HG03520 (cell line): Measurements from ENCODE around the gene AVPR2.

ENCODE experiments used
- ATAC-seq: cut with Tn5 transposase; IDR thresholded peaks from one replicate; pipeline ENCODE4 v1.9.1; 2021; ENCODE audit warnings: mild to moderate bottlenecking, moderate library complexity; ENCODE audit not compliant: unreplicated experiment

AVPR2 gene

DNA sequence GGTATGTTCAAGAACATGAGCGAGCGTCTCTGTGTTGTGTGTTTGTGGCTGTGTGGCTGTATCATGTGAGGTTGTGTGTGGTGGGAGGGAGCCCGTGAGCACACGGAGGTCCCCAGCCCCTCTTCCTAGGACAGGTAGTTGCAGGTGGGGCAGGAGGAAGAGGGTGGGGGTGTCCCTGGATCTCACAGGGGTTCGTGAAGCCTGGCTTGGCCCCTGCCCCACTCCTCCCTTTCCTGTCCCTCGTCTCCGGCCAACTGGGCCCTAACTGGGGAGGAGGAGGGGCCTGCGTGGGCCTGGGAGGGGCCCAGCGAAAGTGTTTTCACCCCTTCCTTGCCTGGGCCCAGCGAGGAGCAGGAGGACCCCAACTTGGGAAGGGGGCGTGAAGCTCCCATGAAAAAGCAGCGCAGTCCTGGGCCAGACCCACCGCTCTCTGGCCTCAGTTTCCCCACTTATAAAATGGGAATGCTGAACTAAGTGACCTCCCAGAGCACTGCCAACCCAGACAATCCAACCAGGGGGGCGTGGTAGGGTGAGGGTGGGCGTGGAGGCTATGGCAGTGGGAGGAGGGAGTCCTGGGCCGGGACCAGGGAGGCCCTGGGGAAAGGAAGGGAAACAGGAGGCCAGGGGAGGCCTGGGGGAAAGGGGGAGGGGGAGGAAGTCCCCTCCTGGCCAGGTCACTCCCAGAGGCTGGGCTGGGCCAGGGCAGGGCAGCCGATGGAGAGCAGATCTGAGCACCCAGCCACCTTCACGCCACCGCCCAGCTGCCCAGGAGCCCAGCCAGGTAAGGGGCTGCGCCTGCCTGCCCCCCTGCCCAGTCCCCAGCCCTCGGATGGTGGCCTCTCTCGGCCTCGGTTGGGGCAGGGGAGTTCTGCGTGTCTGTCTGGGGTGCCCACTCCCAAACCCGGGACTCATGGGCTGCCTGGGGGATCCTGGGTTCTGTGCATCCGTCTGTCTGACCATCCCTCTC, at the start of gene AVPR2:
Gene AVPR2, plus strand, starts transcription at position 683 of the 967 bp plus-strand sequence. CDS start 473 bp downstream, outside the sequence.
- ATAC-seq, result no peak

DNA sequence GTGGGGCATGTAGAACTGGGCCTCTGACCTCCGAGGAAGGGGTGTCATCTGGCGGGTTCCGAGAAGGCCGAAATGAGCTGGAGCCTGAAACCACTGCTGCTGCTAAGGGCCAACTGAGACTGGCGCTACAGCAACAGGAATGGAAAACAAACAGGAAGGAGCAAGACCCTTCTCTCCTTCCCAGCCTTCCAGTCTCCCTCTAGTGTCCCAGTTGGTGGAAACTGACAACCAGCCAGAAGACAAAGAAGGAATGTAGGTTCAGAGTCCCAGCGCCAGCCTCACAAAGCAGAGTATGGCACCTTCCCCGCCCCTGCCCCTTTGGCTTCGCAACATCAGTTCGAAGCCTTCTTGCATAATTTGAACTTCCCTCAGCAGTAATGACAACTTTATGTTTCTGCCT, 49.8 kb upstream of the AVPR2 start:
- ATAC-seq, result no peak

GRCh38 chrX:153857348-153857903, 47.0 kb upstream of the AVPR2 start:
- ATAC-seq, result no peak

DNA sequence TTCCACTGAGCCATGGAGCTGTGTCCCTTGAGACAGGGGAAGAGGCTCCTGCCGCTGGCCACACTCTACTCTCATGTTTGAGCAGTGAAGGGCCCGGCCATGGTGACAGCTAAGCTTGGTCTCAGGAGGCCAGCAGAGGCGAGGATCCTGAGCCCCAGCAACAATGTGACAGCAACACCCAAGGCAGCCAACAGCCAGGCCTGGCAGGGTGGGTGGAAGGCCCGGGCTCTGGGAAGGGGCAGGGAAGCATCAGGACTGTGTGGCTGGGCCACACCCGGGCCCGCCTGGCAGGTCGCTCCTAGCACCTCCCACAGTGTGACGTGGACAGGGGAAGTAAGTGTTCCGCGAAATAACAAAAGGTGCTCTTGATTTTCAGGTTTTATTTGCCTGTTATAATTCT, 43.3 kb upstream of the AVPR2 start:
- no peak for ATAC-seq

DNA sequence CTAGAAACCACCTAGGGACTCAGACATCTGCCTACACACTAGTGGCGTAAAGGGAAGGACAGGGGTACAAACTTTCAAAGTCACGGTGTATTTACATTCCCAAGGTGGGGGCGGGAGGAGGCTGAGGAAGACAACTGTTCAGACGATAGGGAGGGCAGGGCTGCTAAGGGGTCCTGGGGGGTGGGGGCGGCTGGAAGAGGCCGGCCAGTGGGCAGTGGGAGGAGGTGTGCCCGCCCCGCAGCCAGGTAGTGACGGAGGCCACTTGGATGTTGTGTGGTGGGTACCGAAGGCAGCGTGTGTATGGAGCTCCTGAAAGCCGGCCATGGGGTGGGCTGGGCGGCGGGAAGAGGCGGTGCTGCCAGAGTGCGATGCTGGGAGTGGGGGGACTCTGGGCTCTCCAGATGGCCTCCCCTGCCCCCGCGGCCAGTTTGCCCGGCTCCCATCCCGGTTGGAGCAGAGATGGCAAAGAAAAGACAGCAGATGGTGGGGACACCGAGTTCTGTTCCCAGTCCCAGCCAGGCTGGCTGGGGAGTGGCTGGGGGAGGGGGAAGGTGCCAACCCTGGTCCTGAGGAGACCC, 42.7 kb upstream of the AVPR2 start:
- no peak for ATAC-seq

DNA sequence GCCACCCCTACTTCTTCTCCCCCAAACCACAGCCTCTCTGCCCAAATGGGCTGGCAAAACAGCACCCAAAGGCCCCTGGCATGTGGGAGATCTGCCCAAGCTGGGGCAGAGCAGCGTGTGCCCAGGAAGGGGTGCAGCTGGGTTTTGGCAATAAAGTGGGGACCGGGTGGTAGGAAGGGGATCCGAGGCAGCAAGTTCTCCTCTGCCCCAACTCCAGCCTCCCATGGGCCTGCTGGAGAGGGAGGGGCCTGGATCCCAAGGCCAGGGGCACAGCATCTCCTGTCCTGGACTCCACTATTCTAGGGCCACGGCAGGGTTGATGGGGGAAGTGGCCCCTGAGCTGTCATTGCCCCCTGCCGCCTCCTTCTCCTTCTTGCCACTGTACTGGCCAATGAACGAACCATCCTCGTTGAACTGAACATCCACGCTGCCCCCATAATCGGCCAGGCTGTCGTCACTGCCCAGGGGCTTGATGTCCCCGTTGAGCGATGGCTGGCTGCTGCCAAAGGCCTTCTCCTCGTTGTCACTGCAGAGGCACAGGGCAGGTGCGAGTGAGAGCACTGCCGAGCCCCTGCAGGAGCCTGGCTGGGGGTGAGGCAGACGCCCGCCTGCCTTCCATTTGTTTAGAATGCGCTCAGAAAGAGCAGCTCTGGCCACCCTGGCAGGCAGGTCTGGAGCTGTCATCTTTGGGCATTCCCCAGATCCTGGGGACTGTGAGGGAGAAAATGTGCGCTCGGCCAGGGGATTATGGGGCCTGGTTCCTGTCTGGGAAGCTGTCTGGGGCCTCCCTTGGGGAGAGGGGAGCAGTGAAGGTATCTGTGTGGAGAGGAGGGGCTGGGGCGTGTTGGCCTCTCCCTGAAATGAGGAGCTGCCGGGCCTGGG, 41.9 kb upstream of the AVPR2 start:
- ATAC-seq, result no peak

DNA sequence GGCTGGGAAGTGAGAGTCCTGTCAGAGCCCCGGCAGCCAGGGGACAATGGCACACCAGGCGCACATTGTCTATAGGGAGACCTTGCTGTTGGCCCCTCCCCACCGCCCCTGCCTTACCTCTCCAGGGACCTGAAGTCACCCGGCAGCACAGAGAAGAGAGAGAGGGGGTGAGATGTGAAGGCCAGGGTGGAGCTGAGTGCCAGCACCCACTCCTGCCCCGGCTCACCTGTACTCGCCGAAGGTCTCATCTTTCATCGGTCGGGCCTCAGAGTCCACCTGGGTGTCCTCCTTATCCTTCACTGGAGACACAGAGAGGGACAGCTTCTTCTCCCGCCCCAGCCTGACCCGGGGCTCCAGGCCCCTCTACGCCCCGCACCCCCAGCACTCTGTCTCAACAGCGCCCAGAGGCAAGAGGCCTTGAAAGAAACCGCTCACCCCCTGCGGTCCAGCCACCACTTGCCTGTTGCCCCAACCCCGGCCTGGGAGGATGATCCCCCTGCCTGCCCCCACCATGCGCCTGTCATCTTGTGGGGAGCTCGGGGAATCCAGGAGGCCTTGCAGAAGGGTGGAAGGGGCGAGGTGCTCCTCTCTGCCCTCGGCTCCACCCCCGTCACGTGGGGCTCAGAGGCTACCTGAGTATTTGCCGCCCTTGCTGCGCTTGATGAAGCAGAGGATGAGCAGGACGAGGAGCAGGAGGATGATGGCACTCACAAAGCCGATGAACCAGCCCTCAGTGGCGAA, 41.1 kb upstream of the AVPR2 start:
- no peak for ATAC-seq

- ATAC-seq, result no peak
Measured at GRCh38 chrX:153864101-153864500, 40.4 kb upstream of the AVPR2 start.

DNA sequence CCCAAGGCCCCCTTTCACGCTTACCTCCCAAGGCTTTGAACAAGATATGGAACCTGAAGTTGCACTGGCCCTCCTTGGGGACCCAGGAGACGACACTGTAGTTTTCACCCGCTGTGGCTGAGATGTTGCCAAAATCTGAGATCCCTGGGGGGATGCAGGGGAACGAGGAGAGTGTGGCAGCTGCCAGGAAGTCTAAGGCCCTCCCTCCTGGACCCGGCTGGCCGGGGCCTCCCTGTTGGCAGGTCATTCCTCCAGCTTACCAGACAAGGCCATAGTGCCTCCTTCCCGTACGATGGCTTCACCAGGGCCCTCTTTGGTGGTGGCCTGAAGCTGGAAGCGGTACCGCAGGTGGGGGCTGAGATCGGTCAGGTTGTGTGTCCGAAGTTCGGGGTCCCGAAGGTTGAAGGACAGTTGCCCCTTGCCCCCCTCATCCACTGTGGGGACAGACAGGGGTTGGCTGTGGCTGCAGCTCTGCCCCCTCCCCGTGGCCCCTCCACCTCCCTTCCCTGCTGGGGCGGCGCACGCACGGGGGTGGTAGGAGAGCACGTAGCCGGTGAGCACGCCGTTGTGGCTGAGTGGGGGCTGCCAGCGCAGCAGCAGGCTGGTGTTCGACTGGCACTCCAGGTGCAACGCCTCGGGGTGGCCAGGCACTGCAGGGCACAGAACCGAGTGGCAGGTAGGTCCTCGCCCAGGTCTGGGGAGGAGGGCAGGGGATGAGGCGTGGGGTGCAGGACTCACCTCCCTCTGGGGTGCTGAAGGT, 39.7 kb upstream of the AVPR2 start:
- no peak for ATAC-seq

DNA sequence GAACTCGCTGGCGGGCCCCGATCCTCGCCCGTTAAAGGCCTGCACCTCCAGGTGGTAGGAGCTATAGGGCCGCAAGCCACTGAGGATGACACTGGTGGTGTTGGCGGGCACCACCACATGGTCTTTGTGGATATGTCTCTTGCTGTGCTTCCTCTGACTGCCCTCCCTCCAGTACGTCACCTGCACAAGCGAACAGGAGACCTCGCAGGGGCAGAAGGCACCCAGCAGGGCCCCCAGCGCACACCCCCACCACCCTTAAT, 39.2 kb upstream of the AVPR2 start:
- no peak for ATAC-seq

DNA sequence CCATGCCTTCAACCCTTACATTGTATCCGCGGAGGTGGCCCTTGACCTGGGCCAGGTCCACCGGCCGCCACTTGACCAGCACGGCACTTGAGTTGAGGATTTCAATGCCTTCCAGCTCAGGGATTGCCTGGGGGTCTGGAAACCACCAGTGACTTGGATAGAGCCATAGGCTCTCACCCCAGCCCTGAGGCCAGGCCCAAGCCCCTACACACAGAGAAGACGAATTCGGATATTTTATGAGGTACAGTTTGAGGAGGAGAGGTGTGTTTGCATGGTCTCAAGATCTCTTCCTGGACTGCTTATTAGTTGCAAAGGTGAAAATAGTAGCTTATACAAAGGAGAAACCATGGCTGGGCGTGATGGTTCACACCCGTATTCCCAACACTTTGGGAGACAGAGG, 38.8 kb upstream of the AVPR2 start:
- ATAC-seq, result no peak

GRCh38 chrX:153866302-153867019, 38.0 kb upstream of the AVPR2 start:
- no peak for ATAC-seq

DNA sequence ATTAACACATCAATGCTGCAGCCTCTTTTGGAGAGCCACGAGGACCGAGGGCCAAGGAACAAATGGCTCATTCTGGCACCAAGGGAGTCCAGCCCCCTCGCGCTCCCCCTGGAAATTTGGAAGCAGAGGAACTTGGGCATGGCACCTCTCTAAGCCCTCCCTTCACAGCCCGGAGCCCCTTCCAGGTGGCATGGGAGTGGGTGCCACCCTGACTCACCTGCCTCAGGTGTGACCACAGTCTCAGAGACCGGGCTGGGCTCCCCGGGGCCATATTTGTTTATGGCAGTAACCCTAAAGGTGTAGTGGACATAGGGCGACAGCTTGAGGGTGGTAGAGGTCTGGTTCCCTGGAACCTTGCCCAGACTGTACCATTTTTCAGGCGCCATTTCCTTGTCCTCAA, 37.3 kb upstream of the AVPR2 start:
- ATAC-seq, result no peak

DNA sequence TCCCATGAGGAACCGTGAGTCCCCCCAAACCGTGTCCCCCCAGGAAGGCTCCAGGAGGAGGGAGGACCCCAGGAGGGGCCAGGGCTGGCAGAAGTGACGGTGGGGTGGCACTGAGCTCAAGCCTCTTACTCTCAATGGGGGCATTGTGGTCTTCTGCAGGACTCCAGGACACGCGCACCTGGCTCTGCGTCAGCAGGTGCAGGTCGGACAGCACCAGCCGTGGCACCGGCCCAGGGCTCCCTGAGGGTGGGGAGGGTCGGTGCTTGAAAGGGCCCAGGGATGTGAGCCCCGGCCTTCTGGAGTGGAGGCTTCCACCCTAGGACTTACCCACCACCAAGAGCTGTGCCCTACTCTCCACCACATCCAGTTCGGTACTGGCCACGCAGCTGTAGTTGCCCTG, 36.8 kb upstream of the AVPR2 start:
- no peak for ATAC-seq

GRCh38 chrX:153868576-153869472, 35.6 kb upstream of the AVPR2 start:
- no peak for ATAC-seq

DNA sequence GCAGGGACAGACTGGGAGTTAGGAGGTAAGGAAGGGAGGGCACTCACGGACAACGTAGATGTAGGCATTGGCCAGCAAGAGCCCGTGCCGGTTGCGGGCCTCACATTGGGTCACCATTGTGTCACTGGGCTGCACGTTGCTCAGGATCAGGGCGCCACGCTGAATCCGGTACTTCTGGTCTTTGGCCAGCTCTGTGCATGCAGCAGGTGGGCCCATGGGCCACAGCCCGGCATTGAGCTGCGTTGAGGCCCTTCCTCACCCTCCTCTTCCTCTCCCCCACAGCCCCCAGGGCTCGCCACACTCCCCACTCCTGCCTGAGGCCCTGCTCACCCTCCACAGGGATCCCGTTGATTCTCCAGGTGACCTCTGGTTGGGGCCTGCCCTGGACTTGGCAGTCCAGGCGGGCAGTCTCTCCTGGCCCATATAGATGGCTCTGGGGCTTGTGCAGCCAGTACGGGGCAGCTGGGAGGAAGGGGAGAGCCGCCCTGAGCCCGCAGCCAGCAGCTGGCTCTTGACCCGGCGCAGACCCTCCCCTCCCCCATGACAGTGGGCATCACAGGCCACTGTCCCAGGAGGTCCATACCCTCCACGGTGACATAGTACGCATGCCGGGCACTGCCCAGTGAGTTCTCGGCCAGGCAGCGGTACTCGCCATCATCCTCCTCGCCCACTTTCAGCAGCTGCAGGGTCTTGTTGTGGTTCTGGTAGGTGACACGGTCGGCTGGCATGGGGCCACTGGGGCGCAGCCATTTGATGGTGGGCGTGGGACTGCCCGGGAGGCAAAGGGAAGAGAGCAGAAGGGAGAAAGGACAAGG, 34.8 kb upstream of the AVPR2 start:
- ATAC-seq, result no peak

DNA sequence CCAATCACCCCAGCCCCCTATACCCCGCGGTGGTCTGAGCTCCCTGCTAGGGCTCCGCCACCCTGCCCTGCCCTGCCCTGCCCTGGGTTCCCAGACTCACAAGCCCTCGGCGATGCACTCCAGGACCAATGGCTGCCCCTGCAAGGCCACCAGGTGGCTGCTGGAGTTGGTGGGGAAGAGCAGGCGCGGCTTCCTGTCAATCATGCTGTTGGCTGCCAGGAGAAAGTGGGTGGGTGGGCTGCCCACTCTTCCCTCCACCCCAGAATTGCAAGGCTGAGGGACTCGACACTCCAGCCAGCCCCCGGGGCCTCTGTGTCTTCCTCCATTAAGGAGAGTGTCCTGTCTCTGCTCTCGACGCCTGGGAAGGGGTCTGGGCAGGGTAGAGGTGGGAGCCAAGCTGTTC, 34.2 kb upstream of the AVPR2 start:
- ATAC-seq, result no peak
